HG02973 (cell line): ENCODE measurements around the gene VPS39.

Experiments
- ATAC-seq: cut with Tn5 transposase; IDR thresholded peaks from one replicate; pipeline ENCODE4 v1.9.1; 2021; ENCODE audit warnings: moderate library complexity; ENCODE audit not compliant: unreplicated experiment

Gene VPS39

DNA sequence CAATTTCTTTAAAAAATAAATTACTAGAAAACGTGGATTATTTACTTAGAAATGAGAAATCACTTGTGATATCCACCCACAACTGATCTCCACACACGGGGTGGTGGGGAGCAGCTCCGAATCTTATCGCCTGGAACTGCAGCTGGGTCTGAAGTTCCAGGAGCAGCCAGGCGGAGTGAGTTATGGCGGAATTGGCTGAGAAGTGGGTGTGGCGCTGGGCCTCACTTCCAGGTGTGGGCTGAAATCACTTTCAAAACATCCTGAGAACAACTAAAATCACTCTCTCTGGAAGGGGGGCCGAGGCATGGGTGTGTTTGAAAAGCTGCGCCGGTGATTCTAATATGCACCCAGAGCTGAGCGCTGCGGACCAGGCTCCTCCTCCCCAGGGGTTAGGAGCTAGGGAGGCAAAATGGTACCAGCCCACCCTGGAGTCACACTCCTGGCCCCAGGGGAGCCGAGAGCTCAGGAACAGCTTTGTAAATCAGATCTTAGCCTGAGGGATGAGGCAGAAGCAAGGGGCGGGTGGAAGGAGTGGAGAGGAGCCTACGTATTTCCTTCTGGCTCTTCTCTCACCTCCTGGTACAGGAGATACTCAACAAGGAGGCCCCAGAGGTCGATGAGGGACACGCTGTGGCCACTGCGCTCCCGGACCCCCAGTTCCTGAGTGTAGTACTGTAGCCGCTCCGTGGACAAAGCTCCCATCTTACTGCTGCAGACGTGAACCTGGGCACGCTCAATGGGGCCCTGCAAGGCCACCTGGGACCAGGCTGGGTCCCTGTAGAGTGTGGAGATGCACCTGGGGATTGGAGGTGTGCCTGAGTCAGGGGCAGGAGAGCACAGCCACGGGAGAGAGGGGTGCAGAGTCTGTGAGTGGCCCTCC is 61.3 kb downstream of the VPS39 start:
- ATAC-seq: no peak

DNA sequence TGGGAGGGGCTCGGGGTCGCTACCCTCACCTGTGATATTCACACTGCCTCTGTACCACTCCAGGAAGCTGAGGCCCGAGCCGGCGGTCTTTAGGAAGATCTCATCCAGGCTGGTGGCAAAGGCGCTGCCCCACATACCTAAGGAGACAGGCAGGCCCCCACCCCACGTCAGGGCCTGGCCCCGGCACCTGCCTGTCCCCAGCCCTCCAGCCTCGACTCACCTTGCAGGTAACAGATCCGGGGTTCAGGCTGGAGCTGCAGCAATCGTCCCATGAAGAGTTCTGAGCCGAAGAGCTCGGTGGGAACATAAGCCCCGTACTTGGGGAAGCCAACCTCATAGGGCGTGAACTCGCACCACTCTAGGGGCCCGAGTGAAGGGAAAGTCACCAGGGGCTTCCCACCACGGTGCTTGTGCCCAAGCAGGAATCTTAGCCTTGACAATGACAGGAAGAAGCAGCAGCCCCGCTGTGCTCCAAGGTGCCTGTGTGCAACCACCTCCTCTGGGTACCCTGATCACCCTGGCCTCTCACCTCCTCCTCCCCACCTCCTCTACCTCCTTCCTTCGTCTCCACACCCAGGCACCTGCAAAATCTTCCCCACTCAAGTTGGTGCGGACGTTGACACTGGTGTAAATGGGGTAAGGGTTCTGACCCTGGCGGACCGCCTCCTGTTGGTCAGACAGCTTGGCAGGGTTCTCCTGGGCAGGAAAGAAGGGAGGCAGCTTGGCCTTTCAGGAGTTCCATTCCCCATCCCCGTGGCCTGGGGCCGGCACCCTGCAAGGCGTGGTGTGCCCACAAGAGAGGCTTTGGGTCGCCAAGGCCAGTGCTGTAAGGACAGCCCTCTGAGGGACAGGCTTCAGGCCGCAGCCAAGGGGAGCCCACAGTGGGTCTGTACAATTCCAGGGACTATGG is 62.3 kb downstream of the VPS39 start:
- no peak for ATAC-seq

DNA sequence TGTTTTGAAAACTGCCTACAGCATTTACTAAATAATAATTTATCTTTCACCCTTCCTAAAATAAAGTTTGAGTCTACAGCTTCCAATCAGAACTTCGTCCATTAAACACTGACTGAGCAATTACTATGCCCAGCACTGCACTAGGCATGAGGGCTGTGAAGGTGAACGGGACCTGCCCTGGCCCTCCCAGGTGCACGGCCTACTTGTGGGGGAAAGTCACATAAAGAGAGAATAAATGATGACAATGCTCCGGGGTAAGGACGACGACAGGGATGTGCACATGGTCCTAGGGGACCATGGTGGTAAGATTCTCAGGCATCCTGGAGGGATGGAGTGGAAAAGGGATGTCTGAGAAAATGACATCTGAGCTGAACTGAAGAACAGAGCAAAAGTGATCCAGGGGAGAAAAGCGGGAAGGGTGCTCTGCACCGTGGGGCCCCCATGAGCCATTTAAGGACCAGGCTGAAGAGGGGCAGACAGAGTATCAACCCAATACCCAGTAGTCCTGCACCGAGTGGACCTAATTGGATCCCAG is 63.2 kb downstream of the VPS39 start:
- no peak for ATAC-seq

- no peak for ATAC-seq
These were observed 64.1 kb downstream of the VPS39 start for GRCh38 chr15:42143866-42144625.

DNA sequence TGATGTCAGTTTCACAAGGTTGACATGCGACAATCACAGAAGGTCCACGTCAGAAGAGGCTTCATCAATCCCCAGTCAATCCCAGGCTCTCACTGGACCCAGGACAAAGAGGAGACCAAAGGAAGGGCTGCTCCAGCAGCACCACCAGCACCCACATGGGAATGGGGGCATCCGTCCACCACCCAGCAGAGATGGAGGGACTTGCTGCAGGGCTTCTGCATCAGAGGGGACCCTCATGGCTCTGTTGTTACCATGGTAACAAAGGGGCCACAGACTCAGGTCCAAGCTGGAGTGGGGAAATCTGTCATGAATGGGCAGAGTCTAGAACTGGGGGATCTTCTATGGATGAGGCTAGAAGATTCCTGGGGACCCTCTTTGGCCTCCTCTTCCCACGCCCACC is 64.7 kb downstream of the VPS39 start:
- no peak for ATAC-seq

GRCh38 chr15:42141795-42142667 is 66.1 kb downstream of the VPS39 start:
- ATAC-seq: no peak

GRCh38 chr15:42141246-42141645 is 66.9 kb downstream of the VPS39 start:
- no peak for ATAC-seq

DNA sequence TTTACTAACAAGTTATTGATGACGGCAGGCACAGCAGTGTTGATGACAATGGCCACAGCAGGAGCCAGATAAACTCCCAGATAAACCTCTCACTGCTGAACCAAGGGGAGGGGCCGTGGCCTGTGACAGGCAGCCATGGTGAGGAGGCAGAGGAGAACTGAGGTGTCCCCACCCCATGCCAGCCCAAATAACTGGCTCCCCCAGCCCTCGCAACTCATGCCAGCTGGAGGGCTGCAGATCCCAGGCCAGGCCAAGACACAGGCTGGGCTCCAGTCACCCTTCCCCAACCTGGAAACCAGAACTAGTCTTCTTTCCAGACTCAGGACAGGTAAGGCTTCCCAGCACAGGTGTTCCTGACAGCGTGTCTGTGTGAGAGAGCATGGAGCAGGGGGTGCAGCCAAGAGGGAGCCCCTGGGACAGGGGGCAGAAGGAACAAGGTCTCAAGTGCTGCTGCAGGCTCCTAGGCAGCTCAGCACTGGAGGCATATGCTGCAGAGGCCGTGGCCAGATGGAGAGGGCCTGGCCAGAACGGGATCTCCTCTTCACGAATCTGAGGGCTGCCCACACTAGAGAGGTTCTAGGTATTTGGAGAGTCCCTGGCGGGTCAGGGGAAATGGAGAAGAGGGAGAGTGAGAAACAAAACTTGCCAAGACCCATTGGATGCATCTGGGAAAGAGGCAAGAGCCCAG is 67.6 kb downstream of the VPS39 start:
- no peak for ATAC-seq

DNA sequence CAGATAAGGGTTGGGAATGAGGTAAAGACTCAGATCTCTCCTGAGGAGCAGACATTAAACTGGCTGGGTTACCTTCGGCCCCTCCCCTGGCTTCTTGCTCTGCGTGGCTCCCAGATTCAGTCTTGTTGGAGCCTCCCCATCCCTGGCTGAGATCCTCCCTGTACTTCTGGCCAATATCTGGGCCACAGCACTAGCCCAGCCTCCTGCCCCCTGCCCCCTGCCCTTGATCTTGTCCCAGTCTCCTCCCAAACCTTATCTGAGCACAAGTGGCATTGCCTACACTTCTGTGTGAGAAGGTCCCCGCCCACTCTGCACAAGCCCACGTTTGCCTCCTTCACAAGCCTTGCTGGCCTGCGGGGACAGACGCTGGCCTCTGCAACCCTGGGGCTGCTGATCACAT is 68.5 kb downstream of the VPS39 start:
- ATAC-seq: no peak

- no peak for ATAC-seq
These were observed 69.1 kb downstream of the VPS39 start for GRCh38 chr15:42138968-42139386.

DNA sequence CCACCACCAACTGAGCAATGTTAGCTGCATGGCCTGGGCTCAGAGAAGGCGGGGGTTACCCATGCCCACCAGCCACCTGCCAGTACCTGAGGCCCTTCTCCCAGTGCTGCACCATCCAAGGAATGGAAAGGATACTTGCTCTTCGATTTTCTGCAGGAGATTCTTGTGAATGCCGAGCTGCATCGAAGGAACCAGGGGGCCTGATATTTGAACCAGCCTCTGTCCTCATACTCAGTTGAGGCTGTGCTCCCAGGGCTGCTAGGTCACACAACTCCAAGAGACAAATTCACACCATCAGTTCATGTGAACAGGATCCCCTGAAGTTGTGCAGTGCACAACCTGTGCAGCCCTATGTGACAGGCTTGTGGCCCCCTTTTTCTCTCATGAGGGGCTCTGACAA is 69.7 kb downstream of the VPS39 start:
- no peak for ATAC-seq

DNA sequence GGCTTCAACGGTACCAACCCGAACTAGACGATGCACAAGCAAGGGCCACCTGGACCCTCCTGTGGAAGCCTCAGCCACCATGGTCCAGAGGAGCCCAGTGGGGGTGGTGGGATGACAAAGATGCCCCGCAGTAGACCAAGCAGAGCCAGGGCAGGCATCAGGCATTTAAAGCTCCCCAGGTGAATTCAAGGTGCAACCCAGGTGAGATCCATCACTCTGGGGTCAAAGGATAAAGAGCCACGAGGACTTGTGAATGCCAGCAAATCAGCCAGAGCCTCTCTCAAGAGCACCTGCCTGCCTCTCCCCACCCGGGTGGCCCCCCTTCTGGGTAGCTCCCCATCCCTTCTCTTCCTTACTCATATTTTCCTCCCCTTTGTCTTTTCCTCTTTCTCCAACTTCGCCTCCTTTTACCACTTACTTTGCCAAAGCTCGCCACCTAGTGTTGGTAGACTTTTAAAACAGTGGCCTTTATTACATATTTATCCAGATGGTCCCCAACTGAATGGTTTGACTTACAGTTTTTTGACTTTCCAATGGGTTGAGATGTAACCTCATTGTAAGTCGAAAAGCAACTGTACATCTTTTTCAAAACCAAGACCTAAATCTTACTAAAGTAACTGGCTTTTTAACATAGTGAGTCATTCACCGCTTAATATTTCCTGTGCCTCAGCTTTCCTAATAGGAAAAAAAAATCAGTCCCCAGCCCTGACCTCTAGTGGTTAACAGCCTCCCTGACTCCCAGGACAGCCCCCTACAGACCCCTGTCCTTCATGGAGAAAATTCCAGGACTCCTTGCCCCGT is 70.4 kb downstream of the VPS39 start:
- no peak for ATAC-seq

DNA sequence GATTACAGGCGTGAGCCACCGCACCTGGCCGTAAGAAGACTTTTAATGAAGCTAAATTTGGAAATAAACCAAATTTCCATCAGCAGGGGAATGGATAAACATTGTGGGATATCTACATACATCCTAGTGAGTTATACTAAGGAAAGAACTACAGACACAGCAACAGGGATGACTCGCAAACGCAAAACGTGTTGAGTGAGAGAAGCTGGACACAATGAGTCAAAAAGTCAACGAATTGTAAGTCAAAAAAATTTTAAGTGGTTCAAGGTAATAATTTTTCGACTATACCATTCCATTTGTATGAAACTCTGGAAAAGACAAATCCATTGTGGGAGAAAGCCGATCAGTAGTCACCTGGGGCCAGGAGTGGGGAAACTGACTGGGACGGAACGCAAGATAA is 71.6 kb downstream of the VPS39 start:
- ATAC-seq: no peak

- ATAC-seq: no peak
These were observed 72.8 kb downstream of the VPS39 start for GRCh38 chr15:42135351-42135750.

GRCh38 chr15:42134617-42135245 is 73.4 kb downstream of the VPS39 start:
- ATAC-seq: no peak

DNA sequence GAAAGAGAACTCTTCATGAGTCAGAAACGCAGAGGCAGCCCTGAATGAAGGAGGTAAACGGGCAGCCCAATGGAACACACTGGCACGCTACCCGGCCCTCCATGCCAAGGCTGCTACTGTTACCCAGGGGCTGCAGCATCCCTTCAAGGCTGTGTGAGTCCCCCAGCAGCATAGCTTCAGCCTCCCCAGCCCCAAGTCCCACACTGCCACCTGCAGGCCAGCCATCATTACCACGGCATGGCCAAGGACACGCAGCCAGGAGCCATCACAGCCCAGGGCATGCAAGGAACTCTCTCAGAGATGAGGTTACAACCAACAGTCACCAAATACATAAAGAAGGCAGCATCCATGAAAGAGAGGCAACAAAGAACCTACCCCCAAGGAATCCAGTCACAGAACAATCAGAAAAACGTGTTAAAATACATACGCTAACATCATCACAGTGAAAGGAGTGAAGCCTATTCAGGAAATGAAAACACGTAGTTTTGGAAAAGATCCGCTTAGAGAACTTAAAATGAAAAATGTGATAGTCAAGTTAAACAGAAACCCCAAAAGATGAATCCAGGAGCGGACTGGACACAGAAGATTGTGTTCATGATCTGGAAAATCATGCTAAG is 74.1 kb downstream of the VPS39 start:
- no peak for ATAC-seq

DNA sequence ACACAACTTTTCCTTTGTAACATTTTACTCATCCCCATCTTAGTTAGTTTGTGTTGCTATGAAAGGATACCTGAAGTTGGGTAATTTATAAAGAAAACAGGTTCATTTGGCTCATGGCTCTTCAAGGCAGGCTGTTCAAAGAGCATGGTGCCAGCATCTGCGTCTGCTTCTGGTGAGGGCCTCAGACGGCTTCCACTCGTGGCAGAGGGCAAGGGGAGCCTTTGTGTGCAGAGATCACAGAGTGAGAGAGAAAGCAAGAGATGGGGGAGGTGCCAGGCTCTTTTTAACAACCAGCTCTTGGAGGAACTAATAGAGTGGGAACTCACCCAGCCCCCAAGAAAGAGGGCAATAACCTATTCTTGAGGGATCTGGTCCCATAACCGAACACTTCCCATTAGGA is 74.7 kb downstream of the VPS39 start:
- no peak for ATAC-seq
